Endodermal cell (in vitro differentiated cells): ENCODE measurements around the gene MPZL1. TPM values are rescaled to one million over a fixed set of nuclear protein-coding genes. Genes with fewer than 3 reads are reported as not detected.
"Not testable (repeated sequence)": the region's sequence is repeated elsewhere in the genome, so short reads cannot be mapped to it uniquely, and the experiment has no call there.

Experiments
- DNase-seq: peaks from one replicate; pipeline ENCODE4 v3.0.0-alpha.2; 2017
- H3K27ac ChIP-seq: 2 replicates; pipeline ENCODE4 v1.5.1; 2013; ENCODE audit warnings: mild to moderate bottlenecking, low read depth, low read length, moderate library complexity
- H3K27me3 ChIP-seq: 2 replicates; pipeline ENCODE4 v1.6.1; 2013; ENCODE audit warnings: mild to moderate bottlenecking, low read length, moderate library complexity; ENCODE audit not compliant: insufficient read depth, control insufficient read depth, poor library complexity, severe bottlenecking
- H3K36me3 ChIP-seq: 2 replicates; pipeline ENCODE4 v1.7.0; 2013; ENCODE audit warnings: mild to moderate bottlenecking, low read length, moderate library complexity; ENCODE audit not compliant: control insufficient read depth, insufficient read depth
- H3K4me1 ChIP-seq: one replicate; pipeline ENCODE4 v1.7.0; 2013; ENCODE audit warnings: low read length; ENCODE audit not compliant: control insufficient read depth, insufficient read depth
- H3K4me3 ChIP-seq: 2 replicates; pipeline ENCODE4 v1.5.1; 2013; ENCODE audit warnings: mild to moderate bottlenecking, low read length, moderate library complexity
- H3K9ac ChIP-seq: 2 replicates; pipeline ENCODE4 v1.6.1; 2013; ENCODE audit warnings: mild to moderate bottlenecking, low read length, moderate library complexity; ENCODE audit not compliant: poor library complexity, severe bottlenecking; ENCODE audit errors: extremely low read depth
- H3K9me3 ChIP-seq: 2 replicates; pipeline ENCODE4 v1.6.1; 2013; ENCODE audit warnings: mild to moderate bottlenecking, low read length, moderate library complexity; ENCODE audit not compliant: control insufficient read depth
- H3K27ac Mint-ChIP-seq: 2 replicates; pipeline ENCODE4 v1.8.0; 2020; ENCODE audit warnings: mixed read lengths
- H3K27me3 Mint-ChIP-seq: 2 replicates; pipeline ENCODE4 v1.8.0; 2021; ENCODE audit warnings: mild to moderate bottlenecking, mixed read lengths; ENCODE audit not compliant: insufficient read depth
- H3K36me3 Mint-ChIP-seq: 2 replicates; pipeline ENCODE4 v1.8.0; 2020; ENCODE audit warnings: low read depth, mixed read lengths
- H3K4me1 Mint-ChIP-seq: 2 replicates; pipeline ENCODE4 v1.8.0; 2020; ENCODE audit warnings: mixed read lengths
- H3K4me3 Mint-ChIP-seq: 2 replicates; pipeline ENCODE4 v1.8.0; 2020; ENCODE audit warnings: mild to moderate bottlenecking, moderate library complexity, mixed read lengths
- H3K9me3 Mint-ChIP-seq: 2 replicates; pipeline ENCODE4 v1.8.0; 2020; ENCODE audit warnings: mild to moderate bottlenecking, mixed read lengths
- WGBS, 2 experiments: methylation state at CpG; one replicate each; pipeline versions ENCODE4 v1.1.5 to v1.1.7; 2013; ENCODE audit warnings: missing lambda C conversion rate in 2 of 2, mixed read lengths in 1 of 2; ENCODE audit not compliant: insufficient coverage in 1 of 2, insufficient read length in 1 of 2; 5-methylcytosine and 5-hydroxymethylcytosine counted together
- total RNA-seq, 2 donors: library from RNA; stranded (reverse); fragmentation: NEBNext Ultra II Directional in 1 of 2; extraction: Animal tissue kit (Norgen Biotek cat#: 25700) in 1 of 2; gene quantifications; 2 replicates in 1 of 2; 3 replicates in 1 of 2; pipeline ENCODE4 v1.2.1, GENCODE V29; 2021
- TF ChIP-seq, protein P1 (sequence below): fragments of 200-600 bp; sonication (generic); conservative IDR thresholded peaks from 2 replicates; pipeline ENCODE4 v1.5.0; 2021; ENCODE audit warnings: antibody characterized with exemption, mild to moderate bottlenecking

MPZL1 gene
- total RNA-seq, 2 donors from 2014 or later, result 111 to 114 TPM

DNA sequence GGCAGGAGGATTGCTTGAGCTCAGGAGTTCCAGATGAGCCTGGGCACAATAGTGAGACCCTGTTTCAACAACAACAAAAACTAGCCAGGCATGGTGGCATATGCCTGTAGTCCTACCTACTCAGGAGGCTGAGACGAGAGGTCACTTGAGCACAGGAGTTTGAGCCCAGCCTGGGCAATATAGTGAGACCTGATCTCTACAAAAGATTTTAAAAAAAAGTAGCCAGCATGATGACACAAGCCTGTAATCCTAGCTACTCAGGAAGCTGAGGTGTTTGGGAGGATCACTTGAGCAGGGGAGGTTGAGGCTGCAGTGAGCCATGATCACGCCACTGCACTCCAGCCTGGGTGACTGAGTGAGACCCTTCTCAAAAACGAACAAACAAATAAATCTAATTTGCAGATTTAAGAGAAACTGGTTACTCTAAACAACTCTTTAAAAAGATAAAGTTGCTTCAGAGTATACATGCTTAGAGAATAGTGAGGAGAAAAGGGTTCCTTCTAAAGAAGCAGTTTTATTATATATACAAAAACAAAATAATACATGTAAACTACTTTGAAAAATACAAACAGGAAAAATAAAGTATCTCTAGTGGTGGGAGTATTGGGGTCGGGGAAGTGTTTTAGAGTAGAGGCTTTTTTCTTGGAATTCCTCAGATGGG lies 103.8 kb downstream of the MPZL1 start:
- Histone ChIP-seq H3K9ac (no peak overlapping the region), H3K9me3 (no peaks in the 10 kb centered on the region), H3K4me3 (no peak overlapping the region), H3K36me3 (no peaks in the 10 kb centered on the region), H3K27me3 (no peaks in the 10 kb centered on the region), H3K27ac (no peak overlapping the region), H3K4me1 (peaks cover 16% of the 10 kb centered on the region)
- H3K27ac Mint-ChIP-seq, result no peak overlapping the region
- no peaks in the 10 kb centered on the region for H3K36me3 Mint-ChIP-seq
- DNase-seq, result no peak
- peaks cover 43% of the 10 kb centered on the region for H3K4me1 Mint-ChIP-seq
- WGBS, 2 experiments, result 90 to 100% methylated on average over 1 to 4 of the region's 4 CpGs
- TF ChIP-seq, protein P1, sequence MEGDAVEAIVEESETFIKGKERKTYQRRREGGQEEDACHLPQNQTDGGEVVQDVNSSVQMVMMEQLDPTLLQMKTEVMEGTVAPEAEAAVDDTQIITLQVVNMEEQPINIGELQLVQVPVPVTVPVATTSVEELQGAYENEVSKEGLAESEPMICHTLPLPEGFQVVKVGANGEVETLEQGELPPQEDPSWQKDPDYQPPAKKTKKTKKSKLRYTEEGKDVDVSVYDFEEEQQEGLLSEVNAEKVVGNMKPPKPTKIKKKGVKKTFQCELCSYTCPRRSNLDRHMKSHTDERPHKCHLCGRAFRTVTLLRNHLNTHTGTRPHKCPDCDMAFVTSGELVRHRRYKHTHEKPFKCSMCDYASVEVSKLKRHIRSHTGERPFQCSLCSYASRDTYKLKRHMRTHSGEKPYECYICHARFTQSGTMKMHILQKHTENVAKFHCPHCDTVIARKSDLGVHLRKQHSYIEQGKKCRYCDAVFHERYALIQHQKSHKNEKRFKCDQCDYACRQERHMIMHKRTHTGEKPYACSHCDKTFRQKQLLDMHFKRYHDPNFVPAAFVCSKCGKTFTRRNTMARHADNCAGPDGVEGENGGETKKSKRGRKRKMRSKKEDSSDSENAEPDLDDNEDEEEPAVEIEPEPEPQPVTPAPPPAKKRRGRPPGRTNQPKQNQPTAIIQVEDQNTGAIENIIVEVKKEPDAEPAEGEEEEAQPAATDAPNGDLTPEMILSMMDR, result no peak
- H3K9me3 Mint-ChIP-seq, result no peaks in the 10 kb centered on the region
- no peak overlapping the region for H3K4me3 Mint-ChIP-seq
- H3K27me3 Mint-ChIP-seq, result no peaks in the 10 kb centered on the region

DNA sequence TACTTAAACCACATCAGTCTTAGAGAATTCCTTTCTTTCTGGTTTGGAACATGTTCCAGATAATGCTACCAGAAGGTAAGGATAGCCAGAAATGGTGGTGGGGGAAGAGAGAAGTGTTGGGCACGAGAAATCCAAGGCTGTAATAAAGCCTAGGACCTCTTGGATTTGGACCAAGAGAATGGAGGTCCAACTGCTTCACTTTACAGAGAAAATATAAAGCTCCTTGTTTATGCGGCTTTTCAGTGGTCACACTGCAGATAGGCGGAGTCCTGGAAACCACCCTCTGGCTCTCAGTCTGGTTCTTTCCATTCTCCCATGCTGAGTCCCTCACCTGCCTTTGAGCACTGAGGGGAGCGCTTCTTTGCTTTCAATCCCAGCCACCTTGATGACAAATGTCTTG lies 104.3 kb downstream of the MPZL1 start:
- Histone ChIP-seq H3K27me3 (no peaks in the 10 kb centered on the region), H3K9ac (no peak overlapping the region), H3K4me1 (peaks cover 18% of the 10 kb centered on the region), H3K4me3 (no peak overlapping the region), H3K36me3 (no peaks in the 10 kb centered on the region), H3K27ac (no peak overlapping the region), H3K9me3 (no peaks in the 10 kb centered on the region)
- TF ChIP-seq, protein P1, result no peak
- Mint-ChIP-seq H3K9me3 (no peaks in the 10 kb centered on the region), H3K4me1 (peaks cover 43% of the 10 kb centered on the region), H3K4me3 (no peak overlapping the region), H3K36me3 (no peaks in the 10 kb centered on the region), H3K27ac (no peak overlapping the region), H3K27me3 (no peaks in the 10 kb centered on the region)
- DNase-seq, result no peak
- WGBS, 2 experiments, result 83 to 91% methylated on average over 1 to 4 of the region's 4 CpGs

DNA sequence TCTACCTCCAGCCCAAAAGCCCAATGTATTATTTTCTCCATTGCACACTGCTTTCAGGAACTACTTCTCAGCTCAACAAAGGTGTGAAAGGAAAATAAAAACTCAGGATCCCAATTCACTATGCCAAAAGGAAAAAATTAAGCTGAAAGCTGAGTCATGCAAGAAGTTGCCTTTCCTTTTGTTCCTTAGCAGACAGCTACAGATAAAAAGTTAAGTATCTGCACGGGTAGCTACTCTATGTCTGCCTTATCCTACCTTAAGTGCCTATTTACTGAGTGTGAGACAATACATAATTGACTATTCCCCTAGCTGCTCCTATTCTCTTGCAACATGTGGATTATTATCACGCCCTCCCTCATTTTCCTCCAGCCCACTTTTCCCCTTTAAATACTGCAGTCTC lies 108.1 kb downstream of the MPZL1 start:
- H3K4me1 ChIP-seq, result peaks cover 6% of the 10 kb centered on the region
- H3K36me3 ChIP-seq, result no peaks in the 10 kb centered on the region
- WGBS, 2 experiments, result 23 to 47% methylated on average over 1 to 2 of the region's 2 CpGs
- Mint-ChIP-seq H3K27ac (peak overlapping the region; percentile 90), H3K4me3 (no peak overlapping the region), H3K9me3 (no peaks in the 10 kb centered on the region), H3K4me1 (peaks cover 26% of the 10 kb centered on the region), H3K27me3 (no peaks in the 10 kb centered on the region), H3K36me3 (no peaks in the 10 kb centered on the region)
- H3K27me3 ChIP-seq, result no peaks in the 10 kb centered on the region
- no peak overlapping the region for H3K9ac ChIP-seq
- no peak overlapping the region for H3K27ac ChIP-seq
- no peak for DNase-seq
- TF ChIP-seq, protein P1, result no peak
- H3K9me3 ChIP-seq, result no peaks in the 10 kb centered on the region
- H3K4me3 ChIP-seq, result no peak overlapping the region

DNA sequence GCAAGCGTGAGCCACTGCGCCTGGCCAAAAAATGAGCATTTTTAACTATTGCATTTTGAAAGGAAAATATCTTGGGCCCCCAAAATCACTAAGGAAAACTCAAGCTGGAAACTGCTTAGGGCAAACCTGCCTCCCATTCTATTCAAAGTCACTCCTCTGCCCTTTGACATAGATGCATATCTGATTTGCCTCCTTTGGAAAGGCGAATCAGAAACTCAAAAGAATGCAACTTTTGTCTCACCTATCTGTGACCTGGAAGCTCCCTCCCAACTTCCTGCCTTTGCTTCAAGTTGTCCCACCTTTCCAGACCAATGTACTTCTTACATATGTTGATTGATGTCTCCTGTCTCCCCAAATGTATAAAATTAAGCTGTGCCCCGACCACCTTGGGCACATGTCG lies 108.9 kb downstream of the MPZL1 start:
- H3K9ac ChIP-seq, H3K4me1 ChIP-seq, DNase-seq, H3K27me3 Mint-ChIP-seq, H3K36me3 Mint-ChIP-seq, H3K27me3 ChIP-seq, H3K4me3 ChIP-seq, H3K27ac ChIP-seq, H3K9me3 Mint-ChIP-seq, H3K9me3 ChIP-seq, H3K4me3 Mint-ChIP-seq, H3K36me3 ChIP-seq: not testable (repeated sequence)
- Mint-ChIP-seq H3K27ac (peak overlapping the region; percentile 90), H3K4me1 (peaks cover 26% of the 10 kb centered on the region)
- 83 to 93% methylated on average over 2 to 5 of the region's 5 CpGs for WGBS, 2 experiments
